ENCODE measurements around the gene PTPMT1.
"Not testable (repeated sequence)": the region's sequence is repeated elsewhere in the genome, so short reads cannot be mapped to it uniquely, and the experiment has no call there.

Gene PTPMT1

GRCh38 chr11:47565340-47566148, at the start of gene PTPMT1:
PTPMT1 (plus strand) TSS chr11:47565599; CDS start chr11:47565623, 24 bp downstream.
- no peaks in the 10 kb centered on the region for H3K27me3 ChIP-seq (ENCODE audit: low read depth, low read length)
- H3K9me3 ChIP-seq (ENCODE audit: control insufficient read depth in 1 of 2, low read length in 2 of 2): no peaks in the 10 kb centered on the region
- peaks cover 0 to 13% of the 10 kb centered on the region in 2 donors for H3K4me1 ChIP-seq (ENCODE audit: control insufficient read depth in 1 of 2, insufficient read depth in 2 of 2, low read length in 2 of 2)
- H3K4me3 ChIP-seq (ENCODE audit: low read depth in 1 of 2, low read length in 2 of 2): peak within 1 kb of the TSS; percentile 81 to 96
- H3K27ac ChIP-seq (ENCODE audit: low read length): peak within 1 kb of the TSS; percentile 23
- peaks cover 5 to 12% of the 10 kb centered on the region in 2 donors for H3K36me3 ChIP-seq (ENCODE audit: control insufficient read depth in 1 of 2, insufficient read depth in 2 of 2, low read length in 2 of 2)

GRCh38 chr11:47516155-47516554, 49.2 kb upstream of the PTPMT1 start:
- Histone ChIP-seq H3K27me3 (ENCODE audit: low read depth, low read length) (no peaks in the 10 kb centered on the region), H3K36me3 (ENCODE audit: control insufficient read depth in 1 of 2, insufficient read depth in 2 of 2, low read length in 2 of 2) (no peaks in the 10 kb centered on the region), H3K9me3 (ENCODE audit: control insufficient read depth in 1 of 2, low read length in 2 of 2) (no peaks in the 10 kb centered on the region), H3K4me1 (ENCODE audit: control insufficient read depth in 1 of 2, insufficient read depth in 2 of 2, low read length in 2 of 2) (peaks cover 18 to 71% of the 10 kb centered on the region in 2 donors), H3K27ac (ENCODE audit: low read length) (no peak overlapping the region), H3K4me3 (ENCODE audit: low read depth in 1 of 2, low read length in 2 of 2) (no peak overlapping the region)

- H3K27ac ChIP-seq (ENCODE audit: low read length): no peak overlapping the region
Observed at GRCh38 chr11:47516984-47517853, 48.2 kb upstream of the PTPMT1 start.

GRCh38 chr11:47518212-47518964, 47.0 kb upstream of the PTPMT1 start:
- no peak overlapping the region for H3K4me3 ChIP-seq (ENCODE audit: low read depth in 1 of 2, low read length in 2 of 2)
- peaks cover 23 to 72% of the 10 kb centered on the region in 2 donors for H3K4me1 ChIP-seq (ENCODE audit: control insufficient read depth in 1 of 2, insufficient read depth in 2 of 2, low read length in 2 of 2)
- H3K27ac ChIP-seq (ENCODE audit: low read length): peak overlapping the region; percentile 29
- H3K9me3 ChIP-seq (ENCODE audit: control insufficient read depth in 1 of 2, low read length in 2 of 2): no peaks in the 10 kb centered on the region
- no peaks in the 10 kb centered on the region for H3K27me3 ChIP-seq (ENCODE audit: low read depth, low read length)
- H3K36me3 ChIP-seq (ENCODE audit: control insufficient read depth in 1 of 2, insufficient read depth in 2 of 2, low read length in 2 of 2): no peaks in the 10 kb centered on the region

More at GRCh38 chr11:47516984-47517853, 48.2 kb upstream of the PTPMT1 start:
- no peaks in the 10 kb centered on the region for H3K9me3 ChIP-seq (ENCODE audit: control insufficient read depth in 1 of 2, low read length in 2 of 2)
- no peak overlapping the region for H3K4me3 ChIP-seq (ENCODE audit: low read depth in 1 of 2, low read length in 2 of 2)
- H3K27me3 ChIP-seq (ENCODE audit: low read depth, low read length): no peaks in the 10 kb centered on the region
- peaks cover 18 to 67% of the 10 kb centered on the region in 2 donors for H3K4me1 ChIP-seq (ENCODE audit: control insufficient read depth in 1 of 2, insufficient read depth in 2 of 2, low read length in 2 of 2)
- no peaks in the 10 kb centered on the region for H3K36me3 ChIP-seq (ENCODE audit: control insufficient read depth in 1 of 2, insufficient read depth in 2 of 2, low read length in 2 of 2)

GRCh38 chr11:47523490-47524225, 41.7 kb upstream of the PTPMT1 start:
- Histone ChIP-seq H3K4me1 (ENCODE audit: control insufficient read depth in 1 of 2, insufficient read depth in 2 of 2, low read length in 2 of 2) (peaks cover 22 to 42% of the 10 kb centered on the region in 2 donors), H3K27ac (ENCODE audit: low read length) (peak overlapping the region; percentile 90), H3K36me3 (ENCODE audit: control insufficient read depth in 1 of 2, insufficient read depth in 2 of 2, low read length in 2 of 2) (no peaks in the 10 kb centered on the region), H3K4me3 (ENCODE audit: low read depth in 1 of 2, low read length in 2 of 2) (peak overlapping the region; percentile 17 to 58), H3K9me3 (ENCODE audit: control insufficient read depth in 1 of 2, low read length in 2 of 2) (no peaks in the 10 kb centered on the region), H3K27me3 (ENCODE audit: low read depth, low read length) (no peaks in the 10 kb centered on the region)

GRCh38 chr11:47524291-47524874, 41.0 kb upstream of the PTPMT1 start:
- peak overlapping the region; percentile 17 to 58 for H3K4me3 ChIP-seq (ENCODE audit: low read depth in 1 of 2, low read length in 2 of 2)
- H3K27ac ChIP-seq (ENCODE audit: low read length): peak overlapping the region; percentile 90
- no peaks in the 10 kb centered on the region for H3K27me3 ChIP-seq (ENCODE audit: low read depth, low read length)
- peaks cover 19 to 38% of the 10 kb centered on the region in 2 donors for H3K4me1 ChIP-seq (ENCODE audit: control insufficient read depth in 1 of 2, insufficient read depth in 2 of 2, low read length in 2 of 2)
- H3K36me3 ChIP-seq (ENCODE audit: control insufficient read depth in 1 of 2, insufficient read depth in 2 of 2, low read length in 2 of 2): no peaks in the 10 kb centered on the region
- H3K9me3 ChIP-seq (ENCODE audit: control insufficient read depth in 1 of 2, low read length in 2 of 2): no peaks in the 10 kb centered on the region

- not testable (repeated sequence) for H3K9me3 ChIP-seq (ENCODE audit: control insufficient read depth in 1 of 2, low read length in 2 of 2); H3K27ac ChIP-seq (ENCODE audit: low read length); H3K36me3 ChIP-seq (ENCODE audit: control insufficient read depth in 1 of 2, insufficient read depth in 2 of 2, low read length in 2 of 2); H3K27me3 ChIP-seq (ENCODE audit: low read depth, low read length); H3K4me3 ChIP-seq (ENCODE audit: low read depth in 1 of 2, low read length in 2 of 2)
- peaks cover 19 to 30% of the 10 kb centered on the region in 2 donors for H3K4me1 ChIP-seq (ENCODE audit: control insufficient read depth in 1 of 2, insufficient read depth in 2 of 2, low read length in 2 of 2)
Observed at GRCh38 chr11:47526032-47526431, 39.4 kb upstream of the PTPMT1 start.

- no peaks in the 10 kb centered on the region for H3K9me3 ChIP-seq (ENCODE audit: control insufficient read depth in 1 of 2, low read length in 2 of 2)
- no peak overlapping the region for H3K4me3 ChIP-seq (ENCODE audit: low read depth in 1 of 2, low read length in 2 of 2)
- H3K4me1 ChIP-seq (ENCODE audit: control insufficient read depth in 1 of 2, insufficient read depth in 2 of 2, low read length in 2 of 2): peaks cover 23 to 34% of the 10 kb centered on the region in 2 donors
- no peak overlapping the region for H3K27ac ChIP-seq (ENCODE audit: low read length)
- H3K36me3 ChIP-seq (ENCODE audit: control insufficient read depth in 1 of 2, insufficient read depth in 2 of 2, low read length in 2 of 2): no peaks in the 10 kb centered on the region
- no peaks in the 10 kb centered on the region for H3K27me3 ChIP-seq (ENCODE audit: low read depth, low read length)
Observed at GRCh38 chr11:47527186-47527585, 38.2 kb upstream of the PTPMT1 start.

GRCh38 chr11:47529951-47530350, 35.4 kb upstream of the PTPMT1 start:
- Histone ChIP-seq H3K9me3 (ENCODE audit: control insufficient read depth in 1 of 2, low read length in 2 of 2) (no peaks in the 10 kb centered on the region), H3K4me3 (ENCODE audit: low read depth in 1 of 2, low read length in 2 of 2) (no peak overlapping the region), H3K27me3 (ENCODE audit: low read depth, low read length) (no peaks in the 10 kb centered on the region), H3K36me3 (ENCODE audit: control insufficient read depth in 1 of 2, insufficient read depth in 2 of 2, low read length in 2 of 2) (no peaks in the 10 kb centered on the region), H3K4me1 (ENCODE audit: control insufficient read depth in 1 of 2, insufficient read depth in 2 of 2, low read length in 2 of 2) (peaks cover 4 to 47% of the 10 kb centered on the region in 2 donors), H3K27ac (ENCODE audit: low read length) (no peak overlapping the region)

- not testable (repeated sequence) for H3K36me3 ChIP-seq (ENCODE audit: control insufficient read depth in 1 of 2, insufficient read depth in 2 of 2, low read length in 2 of 2); H3K27me3 ChIP-seq (ENCODE audit: low read depth, low read length); H3K4me3 ChIP-seq (ENCODE audit: low read depth in 1 of 2, low read length in 2 of 2); H3K9me3 ChIP-seq (ENCODE audit: control insufficient read depth in 1 of 2, low read length in 2 of 2); H3K27ac ChIP-seq (ENCODE audit: low read length)
- H3K4me1 ChIP-seq (ENCODE audit: control insufficient read depth in 1 of 2, insufficient read depth in 2 of 2, low read length in 2 of 2): peaks cover 4 to 44% of the 10 kb centered on the region in 2 donors
Observed at GRCh38 chr11:47530721-47531120, 34.7 kb upstream of the PTPMT1 start.

All from muscle layer of duodenum (tissue), 2 donors.